ENCODE data around the gene USP47. TPM values are rescaled to one million over a fixed set of nuclear protein-coding genes. Genes with fewer than 3 reads are reported as not detected.

The USP47 gene
- total and polyA plus RNA-seq, 2 of the 8 experiments (the other 6 are each of a cell fraction or from before 2014, with no cell fraction given): 4.2 to 21.3 TPM

DNA sequence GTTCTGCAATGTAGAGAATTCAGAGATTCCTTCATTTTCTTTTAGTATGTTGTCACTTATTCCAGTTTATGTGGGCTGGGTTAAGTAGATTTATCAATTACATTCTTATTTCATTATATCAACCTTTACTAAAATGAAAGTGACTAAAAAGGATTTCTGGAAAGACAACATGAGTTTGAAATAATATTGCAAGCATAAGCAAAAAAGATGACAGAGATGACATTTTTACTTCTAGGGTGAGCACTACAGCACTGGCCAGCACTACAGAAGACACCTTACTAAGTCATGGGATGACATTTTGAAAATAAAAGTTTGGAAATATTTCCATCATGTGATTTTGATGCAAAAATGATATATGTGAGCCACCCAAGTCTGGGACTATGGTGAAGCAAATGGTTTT is 2.1 kb upstream of the USP47 start:
- ChIA-PET CTCF (ENCODE audit: partially characterized antibody) (interaction anchor here (1.0 kb wide), 1 partner anchor 41 kb away, joined by 3 read pairs; no protein-coding TSS in a partner anchor), POLR2A (ENCODE audit: partially characterized antibody) (no interaction called here)
- H3K9me3 ChIP-seq (ENCODE audit: insufficient read depth in 2 of 2, low read depth in 1 of 2, low read length in 1 of 2): no peaks in the 10 kb centered on the region
- H3K14ac ChIP-seq (ENCODE audit: insufficient read length): no peak overlapping the region
- H2AFZ ChIP-seq (ENCODE audit: low read length): no peak overlapping the region
- no peak overlapping the region for H2BK120ac ChIP-seq (replicated peaks; ENCODE audit: low read depth, low read length)
- no peak overlapping the region for H2AK5ac ChIP-seq (ENCODE audit: low read depth, low read length)
- no peaks in the 10 kb centered on the region for H4K20me1 ChIP-seq (replicated peaks in 1 of 2; ENCODE audit: control insufficient read depth in 1 of 2, insufficient read depth in 2 of 2, low read length in 2 of 2)
- H3K27ac ChIP-seq (ENCODE audit: low read depth, low read length): no peak overlapping the region
- H4K8ac ChIP-seq (ENCODE audit: extremely low read depth, insufficient read depth, low read length): no peak overlapping the region
- no peak overlapping the region for H4K5ac ChIP-seq (ENCODE audit: insufficient read length, low read depth, low read length)
- no peak overlapping the region for H2BK15ac ChIP-seq (ENCODE audit: low read length)
- FAIRE-seq: no peak
- no peak for TF ChIP-seq CREB1 (IDR thresholded peaks at IDR 0.05)
- no peak for TF ChIP-seq RBBP5 (IDR thresholded peaks at IDR 0.05; ENCODE audit: borderline replicate concordance, low read depth, low read length)
- TF ChIP-seq SIRT6 (IDR thresholded peaks at IDR 0.05; ENCODE audit: low read length): no peak
- no peak for TF ChIP-seq EZH2 (IDR thresholded peaks at IDR 0.05; ENCODE audit: low read depth, low read length, severe bottlenecking)
- no peak overlapping the region for H3K4me2 ChIP-seq (ENCODE audit: insufficient read depth in 1 of 2, low read depth in 2 of 2, low read length in 2 of 2)
- no peak overlapping the region for H4K91ac ChIP-seq (replicated peaks; ENCODE audit: insufficient read length, low read length)
- peaks cover 0 to 22% of the 10 kb centered on the region in 2 experiments; a peak in 3 of 4 replicates for H3K79me2 ChIP-seq (ENCODE audit: control insufficient read depth in 1 of 2, insufficient read depth in 2 of 2, low read length in 2 of 2)
- H3K36me3 ChIP-seq (ENCODE audit: control insufficient read depth in 2 of 4, insufficient read depth in 4 of 4, low read length in 3 of 4): no peaks in the 10 kb centered on the region
- H3K56ac ChIP-seq (replicated peaks; ENCODE audit: insufficient read length, low read depth, low read length): no peak overlapping the region
- H3K18ac ChIP-seq (ENCODE audit: extremely low read depth, low read length): no peak overlapping the region
- no peak overlapping the region for H3K4me3 ChIP-seq (ENCODE audit: extremely low read depth in 1 of 4, insufficient read depth in 2 of 4, low read depth in 3 of 4, low read length in 4 of 4)
- H2BK20ac ChIP-seq (ENCODE audit: low read length): no peak overlapping the region
- H3K79me1 ChIP-seq (ENCODE audit: low read depth, low read length): no peaks in the 10 kb centered on the region; the same call in 1 of the 2 replicates
- peaks cover 0 to 4% (median under 1%) of the 10 kb centered on the region in 4 experiments; a peak in 3 of 7 replicates for H3K4me1 ChIP-seq (replicated peaks in 1 of 4; ENCODE audit: control insufficient read depth in 3 of 4, insufficient read depth in 4 of 4, low read length in 3 of 4)
- H2BK5ac ChIP-seq (ENCODE audit: low read depth, low read length): no peak overlapping the region
- H2BK12ac ChIP-seq (ENCODE audit: low read depth, low read length): no peak overlapping the region
- no peaks in the 10 kb centered on the region for H3K27me3 ChIP-seq (replicated peaks in 1 of 4; ENCODE audit: control insufficient read depth in 3 of 4, extremely low read depth in 1 of 4, insufficient read depth in 3 of 4, low read length in 3 of 4)
- H3K23ac ChIP-seq (ENCODE audit: insufficient read length): no peak overlapping the region
- H3K23me2 ChIP-seq (ENCODE audit: low read depth, low read length): peaks cover 2% of the 10 kb centered on the region; the same call in 1 of the 2 replicates
- H3K4ac ChIP-seq (replicated peaks; ENCODE audit: insufficient read length, low read depth, low read length): no peak overlapping the region
- no peak for DNase-seq (ENCODE audit: low read depth in 1 of 2, low spot score in 2 of 2)
- no peak overlapping the region for H3K9ac ChIP-seq (replicated peaks in 1 of 4; ENCODE audit: extremely low read depth in 1 of 4, low read depth in 3 of 4, low read length in 3 of 4)
